GM12864 (cell line): Measurements from ENCODE around the gene EXOG.

Experiments
- DNase-seq: peaks from one replicate; pipeline ENCODE4 v3.0.0-alpha.2; 2011; ENCODE audit warnings: low read depth
- H3K4me3 ChIP-seq: 2 replicates; pipeline ENCODE4 v1.5.1; 2011; ENCODE audit warnings: mild to moderate bottlenecking, low read depth, low read length, control low read depth
- CTCF ChIP-seq: IDR thresholded peaks from 2 replicates; pipeline ENCODE4 v1.5.1; 2011; ENCODE audit warnings: low read depth, mild to moderate bottlenecking, moderate library complexity, low read length, control low read depth, inconsistent platforms; ENCODE audit errors: missing control alignments

The EXOG gene

GRCh38 chr3:38473229-38473628, 22.9 kb upstream of the EXOG start:
- no peak overlapping the region for H3K4me3 ChIP-seq
- TF ChIP-seq CTCF = no peak
- no peak for DNase-seq

DNA sequence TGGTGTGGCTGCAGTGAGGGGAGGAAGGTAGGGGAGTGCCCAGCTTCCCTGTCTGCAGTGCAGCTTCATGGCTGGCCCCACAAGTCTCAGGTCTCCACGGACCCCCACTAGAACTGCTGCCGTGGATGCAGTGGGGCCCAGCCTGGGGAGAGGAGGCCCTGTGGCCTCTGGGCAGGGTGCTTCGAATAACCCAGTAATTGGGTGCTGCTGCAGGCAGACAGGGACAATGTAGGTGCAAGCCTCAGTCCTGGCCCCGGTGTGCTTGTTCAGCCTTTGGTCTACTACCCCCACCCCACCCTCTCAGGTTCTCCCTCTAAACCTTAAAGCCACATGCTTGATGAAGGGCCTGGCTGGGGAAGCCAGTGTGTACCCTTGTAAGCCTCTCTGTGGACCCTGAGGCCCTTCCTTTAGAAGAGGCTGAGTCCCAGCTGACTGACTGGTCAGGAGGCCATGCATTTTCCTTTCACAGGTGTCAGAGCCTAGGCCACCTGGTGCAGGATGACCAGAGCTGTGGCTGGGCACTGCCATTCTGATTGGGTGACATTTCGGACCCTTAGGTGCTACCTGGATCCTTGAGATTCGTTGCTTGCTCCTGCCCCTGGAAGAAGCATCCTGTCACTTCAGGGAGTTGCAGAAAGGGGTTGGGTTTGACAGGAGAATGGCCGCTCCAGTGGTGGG, 21.1 kb upstream of the EXOG start:
- no peak overlapping the region for H3K4me3 ChIP-seq
- no peak for TF ChIP-seq CTCF
- DNase-seq = no peak

GRCh38 chr3:38475716-38476115, 20.4 kb upstream of the EXOG start:
- no peak for TF ChIP-seq CTCF
- no peak for DNase-seq
- no peak overlapping the region for H3K4me3 ChIP-seq

DNA sequence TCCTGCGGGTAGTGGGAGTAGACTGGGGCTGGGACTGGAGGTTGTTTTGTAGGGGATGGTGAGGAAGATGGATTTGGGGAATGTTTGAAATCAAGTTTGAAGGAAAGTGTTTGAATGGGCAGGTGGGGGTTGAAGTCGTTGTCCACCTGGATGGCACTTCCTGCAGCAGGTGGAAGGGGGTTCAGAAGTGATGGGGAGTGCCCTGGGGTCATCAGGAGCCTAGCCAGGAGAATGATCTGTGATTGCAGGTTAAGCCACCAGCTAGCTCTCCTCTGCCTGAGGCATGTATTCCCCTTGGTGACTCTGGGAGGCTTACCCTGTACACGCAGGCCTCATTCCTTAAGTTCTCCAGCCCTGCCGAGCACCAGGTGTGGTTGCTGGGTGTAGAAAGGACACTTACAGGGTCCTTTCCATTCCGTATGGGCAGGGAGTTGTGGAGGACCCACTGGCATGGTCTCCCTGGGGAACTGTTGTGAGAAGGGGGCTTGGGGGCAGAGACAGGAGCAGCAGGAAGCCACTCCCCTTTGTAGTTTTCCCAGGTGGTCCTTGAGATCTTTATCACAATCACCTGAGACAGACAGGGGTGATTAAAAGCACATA, 19.9 kb upstream of the EXOG start:
- no peak for DNase-seq
- no peak for TF ChIP-seq CTCF
- H3K4me3 ChIP-seq = no peak overlapping the region

- no peak for TF ChIP-seq CTCF
- DNase-seq = no peak
- no peak overlapping the region for H3K4me3 ChIP-seq
These were observed 18.9 kb upstream of the EXOG start for GRCh38 chr3:38477057-38477820.

DNA sequence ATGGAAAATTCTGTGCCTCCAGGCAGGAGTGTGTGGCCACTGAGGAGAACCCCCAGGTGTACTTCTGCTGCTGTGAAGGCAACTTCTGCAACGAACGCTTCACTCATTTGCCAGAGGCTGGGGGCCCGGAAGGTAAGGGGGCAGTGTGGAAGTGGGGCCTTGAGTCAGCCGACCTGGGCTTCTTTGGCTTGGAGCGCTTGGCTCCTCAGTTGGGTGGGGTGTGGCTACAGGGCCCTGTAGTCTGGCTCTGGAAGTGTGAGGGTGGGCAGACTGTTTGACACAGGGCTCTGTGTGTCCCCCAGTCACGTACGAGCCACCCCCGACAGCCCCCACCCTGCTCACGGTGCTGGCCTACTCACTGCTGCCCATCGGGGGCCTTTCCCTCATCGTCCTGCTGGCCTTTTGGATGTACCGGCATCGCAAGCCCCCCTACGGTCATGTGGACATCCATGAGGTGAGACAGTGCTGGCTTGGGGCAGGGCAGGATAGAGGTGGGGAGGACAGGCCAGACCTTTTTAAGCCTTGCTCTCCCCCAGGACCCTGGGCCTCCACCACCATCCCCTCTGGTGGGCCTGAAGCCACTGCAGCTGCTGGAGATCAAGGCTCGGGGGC, 18.2 kb upstream of the EXOG start:
- no peak for DNase-seq
- TF ChIP-seq CTCF = no peak
- H3K4me3 ChIP-seq = no peak overlapping the region
